ENCODE results near the gene FKBP2. TPM values are rescaled to one million over a fixed set of nuclear protein-coding genes. Genes with fewer than 3 reads are reported as not detected.
"Not testable (repeated sequence)": the region's sequence is repeated elsewhere in the genome, so short reads cannot be mapped to it uniquely, and the experiment has no call there.

Gene FKBP2
- total RNA-seq, 1 donor from 2014 or later, result 56.2 TPM

DNA sequence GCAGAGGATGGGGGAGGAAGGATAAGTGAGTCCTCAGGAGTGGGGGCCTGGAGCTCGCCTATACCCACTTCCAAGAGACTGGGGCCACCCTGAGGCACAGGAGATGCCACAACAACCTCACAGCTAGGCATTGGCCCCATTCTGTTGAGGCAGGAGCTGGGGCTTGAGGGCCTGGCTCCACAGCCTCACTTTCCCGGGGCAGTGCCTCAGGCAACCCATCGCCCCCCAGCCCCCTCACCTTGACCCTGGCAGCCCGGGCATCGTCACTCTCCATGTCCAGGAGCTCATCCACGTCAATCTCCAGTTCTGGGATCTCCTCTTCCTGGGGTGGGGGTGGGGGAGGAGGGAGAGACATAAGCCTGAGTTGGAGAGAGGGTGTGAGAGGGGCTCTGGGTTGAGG is 4.1 kb downstream of the FKBP2 start:
- no peak for ATAC-seq
- no peak for DNase-seq (ENCODE audit: low spot score)
- intact Hi-C loops (cut with DNase I), result no loop called here

DNA sequence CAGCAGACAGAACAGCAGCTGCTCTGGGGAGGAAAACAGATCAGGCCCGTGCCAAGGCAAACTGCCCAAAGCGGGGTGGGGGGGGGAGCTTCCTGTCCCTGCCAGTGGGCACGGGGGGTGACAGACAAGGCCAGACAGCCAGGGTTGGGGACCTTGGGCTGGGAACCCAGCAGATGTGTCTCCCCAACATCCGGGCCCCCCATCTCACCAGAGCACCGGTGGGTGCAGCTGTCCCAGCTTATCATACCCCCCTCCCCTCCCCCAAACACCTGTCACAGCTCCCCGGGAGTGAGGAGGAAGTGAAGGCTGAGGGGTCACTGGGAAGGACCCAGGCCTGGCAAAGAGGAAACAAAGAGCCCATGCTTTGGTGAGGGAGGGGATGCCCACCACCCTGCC is 4.5 kb downstream of the FKBP2 start:
- ATAC-seq, result no peak
- peak; percentile 77 for DNase-seq (ENCODE audit: low spot score)
- intact Hi-C loops (cut with DNase I), result no loop called here

DNA sequence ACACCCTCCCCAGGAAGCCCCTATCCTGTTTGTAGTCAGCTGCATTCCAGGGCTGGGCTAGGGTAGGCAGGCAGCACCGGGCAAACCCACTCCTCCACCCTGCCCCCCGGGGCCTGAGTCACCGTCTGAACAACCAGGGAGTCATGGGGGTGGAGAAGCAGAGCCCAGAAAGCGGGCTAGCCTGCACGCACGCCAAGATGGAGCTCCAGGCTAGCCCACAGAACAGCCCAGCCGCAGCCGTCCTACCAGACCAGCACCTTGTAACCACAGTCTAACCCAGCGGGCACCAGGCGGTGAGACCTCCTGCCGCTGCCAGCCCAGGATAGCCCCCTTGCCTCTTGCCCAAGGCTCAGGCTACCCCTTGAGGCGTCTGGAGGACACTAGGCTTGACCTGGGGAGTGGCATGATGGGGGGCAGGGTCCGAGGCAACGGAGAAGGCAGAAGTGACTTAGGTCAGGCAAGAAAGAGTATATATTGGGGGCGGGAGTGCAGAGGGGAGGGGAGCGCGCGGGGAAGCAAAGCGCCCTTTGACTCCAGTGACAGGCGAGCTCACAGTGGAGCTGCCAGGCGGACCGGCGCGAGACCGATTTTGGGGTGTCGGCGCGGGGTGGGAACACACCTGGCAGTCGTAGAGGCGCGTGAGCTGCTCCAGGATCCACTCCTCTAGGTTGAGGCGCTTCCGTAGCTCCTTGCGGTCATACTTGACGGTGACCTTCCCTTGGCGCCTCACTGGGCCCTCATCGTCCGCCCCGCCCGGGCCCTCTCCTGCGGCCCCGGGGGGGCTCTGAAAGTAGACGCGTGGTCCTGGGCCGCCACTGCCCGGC is 5.1 kb downstream of the FKBP2 start:
- ATAC-seq (no peak), DNase-seq (ENCODE audit: low spot score) (peak; percentile 82)
- intact Hi-C loops (cut with DNase I), result no loop called here

DNA sequence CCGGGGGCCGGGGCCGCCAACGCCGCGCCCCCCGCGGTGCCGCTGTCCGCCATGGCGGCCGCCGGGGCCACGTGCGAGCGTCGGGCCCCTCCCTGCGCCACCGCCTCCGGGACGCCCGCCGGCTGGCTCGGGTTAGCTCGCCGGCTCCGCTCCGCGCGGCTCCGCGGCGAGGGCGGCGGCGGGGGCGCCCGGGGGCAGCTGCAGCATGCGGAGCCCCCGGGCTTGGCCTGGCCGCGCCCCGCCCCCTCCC is 5.7 kb downstream of the FKBP2 start:
- ATAC-seq; intact Hi-C loops (cut with DNase I); DNase-seq (ENCODE audit: low spot score): not testable (repeated sequence)

DNA sequence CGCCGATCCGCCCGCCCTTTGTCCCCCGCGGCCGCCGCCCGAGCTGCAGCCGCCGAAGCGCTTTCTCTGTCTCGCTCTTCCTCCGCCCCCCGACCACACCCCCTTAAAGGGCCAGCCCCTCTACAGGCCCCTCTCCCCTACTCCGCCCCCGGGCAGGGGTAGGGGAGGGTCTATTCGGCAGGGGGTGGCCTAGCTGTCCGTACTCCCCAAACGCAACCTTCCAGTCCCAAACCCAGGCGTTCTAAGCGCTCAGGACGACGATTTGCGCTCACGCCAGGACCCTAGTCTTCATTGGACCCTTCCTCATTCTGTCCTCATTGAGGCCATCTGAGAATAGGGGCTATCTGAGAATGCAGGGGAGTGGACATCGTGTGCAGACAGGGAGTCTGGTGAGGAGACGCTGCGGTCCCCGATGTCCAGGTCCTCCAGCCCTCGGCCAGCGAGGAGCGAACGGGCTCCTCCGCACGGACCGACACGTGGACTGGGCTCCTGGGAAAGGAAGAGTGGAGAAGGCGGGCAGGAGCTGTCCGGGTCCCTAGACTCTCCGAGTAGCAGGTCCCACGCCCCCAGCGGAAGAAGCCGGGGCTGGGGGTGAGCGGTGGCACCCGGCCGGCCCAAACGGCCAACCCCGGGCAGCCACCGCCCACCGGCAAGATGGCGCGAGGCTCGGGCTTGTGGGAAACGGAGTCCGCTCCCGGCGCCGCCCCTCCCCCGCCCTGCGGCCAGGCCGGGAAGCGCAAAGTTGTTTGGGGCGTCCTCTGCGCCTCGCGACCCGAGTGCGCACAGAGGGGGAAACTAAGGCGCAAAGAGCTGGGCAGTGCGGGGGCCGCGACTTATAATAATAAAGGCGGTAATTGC is 6.2 kb downstream of the FKBP2 start, which contains the start of gene PPP1R14B:
Gene PPP1R14B, minus strand, starts transcription at position 73 of the 858 bp plus-strand sequence. CDS start 270 bp downstream, outside the sequence.
- peak; percentile 92 for DNase-seq (ENCODE audit: low spot score)
- peak; percentile 80 for ATAC-seq
- intact Hi-C loops (cut with DNase I), result no loop called here

DNA sequence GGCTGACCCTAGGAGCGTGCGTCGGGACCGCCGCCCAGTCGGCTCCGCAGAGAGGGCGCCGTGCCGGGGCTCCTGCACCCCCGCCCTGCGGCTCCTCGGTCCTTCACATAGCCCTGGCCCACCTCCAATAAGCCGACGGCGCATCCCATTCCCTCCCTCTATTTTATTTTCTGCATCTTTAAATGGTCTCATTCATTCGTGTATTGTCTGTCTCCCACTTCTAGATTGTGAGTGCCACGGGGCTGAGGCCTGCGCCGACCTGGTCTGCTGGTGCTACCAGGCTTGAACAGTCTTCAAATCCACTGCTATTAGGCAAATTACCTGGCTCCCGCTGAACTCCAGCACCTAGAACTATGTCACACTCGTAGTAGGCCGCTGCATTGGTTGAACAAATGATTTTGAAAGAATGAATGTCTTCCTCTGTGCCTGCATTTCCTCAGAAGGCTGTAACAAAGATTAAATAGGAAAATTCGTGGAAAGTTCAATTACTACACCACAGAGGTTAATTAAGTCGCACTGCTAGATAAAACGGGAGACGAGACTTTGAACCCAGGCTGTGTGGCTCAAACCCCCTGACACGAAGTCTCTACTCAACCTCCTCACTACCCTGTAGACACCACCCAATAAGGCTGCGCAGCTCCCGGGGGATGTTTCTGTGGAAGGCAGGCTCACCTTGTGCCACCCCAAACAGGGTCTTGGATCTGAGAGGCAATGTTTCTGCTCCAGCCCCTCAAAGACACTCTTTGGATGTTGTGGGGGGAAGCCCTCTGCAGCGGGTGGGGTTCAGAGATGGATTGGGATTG is 7.0 kb downstream of the FKBP2 start:
- no peak for DNase-seq (ENCODE audit: low spot score)
- no peak for ATAC-seq
- intact Hi-C loops (cut with DNase I), result no loop called here

DNA sequence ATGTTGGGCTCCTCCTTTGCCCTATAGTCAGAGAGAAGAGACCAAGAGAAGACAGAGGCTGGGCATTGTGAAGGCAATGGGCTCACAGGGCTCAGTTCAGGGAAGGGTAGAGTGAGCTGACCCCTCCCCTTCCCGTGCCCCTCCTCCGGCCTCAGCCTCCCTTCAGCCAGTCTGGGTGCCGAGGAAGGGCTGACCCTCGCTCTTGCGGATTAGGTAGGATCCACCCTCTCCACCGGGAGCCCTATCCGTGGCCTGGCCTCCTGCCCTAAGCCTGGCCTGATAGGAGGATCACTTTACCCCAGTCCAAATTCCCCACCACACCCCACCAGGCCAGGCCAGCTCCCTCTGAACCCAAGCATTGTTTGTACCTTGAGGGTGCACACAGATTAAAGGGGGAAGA is 7.7 kb downstream of the FKBP2 start:
- intact Hi-C loops (cut with DNase I), result no loop called here
- ATAC-seq, result no peak
- DNase-seq (ENCODE audit: low spot score), result no peak

DNA sequence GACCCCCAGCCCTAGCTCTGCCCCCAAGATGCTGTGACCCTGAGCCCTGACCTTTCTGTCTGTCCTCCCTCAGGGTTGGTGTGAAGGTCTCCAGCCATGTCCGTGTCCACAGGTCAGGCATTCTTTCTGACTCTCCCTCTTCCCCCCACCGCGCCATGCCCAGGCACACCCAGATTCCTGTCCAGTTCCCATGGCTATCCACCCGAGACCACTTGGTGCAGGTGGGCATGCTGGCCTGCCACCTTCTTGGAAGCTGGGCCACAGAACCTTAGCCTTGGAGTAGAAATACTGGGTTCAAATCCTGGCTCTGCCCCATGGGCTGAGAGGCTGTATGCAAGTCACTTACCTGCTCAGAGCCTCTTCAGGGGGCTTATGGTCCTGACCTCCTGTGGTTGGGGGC is 8.1 kb downstream of the FKBP2 start:
- ATAC-seq, result no peak
- intact Hi-C loops (cut with DNase I), result no loop called here
- DNase-seq (ENCODE audit: low spot score), result no peak

DNA sequence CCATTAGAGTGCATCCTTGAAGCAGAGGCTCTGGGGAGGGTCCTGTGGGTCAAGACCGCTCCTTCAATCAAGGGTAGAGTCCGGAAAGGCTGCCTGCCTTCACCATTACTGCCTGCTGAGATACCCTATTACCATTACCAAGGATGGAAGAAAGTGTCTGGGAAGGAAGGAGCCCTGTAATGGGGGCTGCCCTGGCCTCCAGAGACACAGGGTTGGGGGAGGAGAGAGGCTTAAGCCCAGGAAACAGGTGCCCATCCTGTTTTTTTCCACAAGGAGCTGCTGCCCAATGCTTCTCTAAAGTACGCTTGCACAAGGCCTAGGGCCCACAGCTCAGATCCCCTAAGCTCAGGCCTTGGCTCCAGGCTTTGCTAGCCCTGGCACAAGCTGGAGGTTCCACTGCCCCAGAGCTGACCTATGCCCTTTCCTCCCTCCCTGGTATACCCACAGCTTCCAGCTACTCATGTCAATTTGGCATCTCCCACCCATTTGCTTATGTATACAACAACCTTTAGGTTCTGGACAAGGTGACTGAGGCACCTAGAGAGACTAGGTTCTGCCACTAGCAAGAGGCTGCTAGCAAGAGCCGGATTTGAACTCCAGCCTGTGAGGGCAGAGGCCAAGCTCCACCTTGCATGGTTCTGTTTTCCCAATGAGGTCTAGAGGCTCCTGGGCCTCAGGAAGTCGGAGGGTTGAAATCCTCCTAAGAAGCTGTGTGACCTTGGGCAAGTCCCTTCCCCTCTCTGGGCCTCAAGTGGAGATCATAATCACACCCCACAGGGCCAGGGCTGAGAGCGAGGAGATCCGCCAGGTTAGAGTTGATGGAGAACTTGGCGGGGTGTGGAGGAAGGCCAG is 8.9 kb downstream of the FKBP2 start:
- DNase-seq (ENCODE audit: low spot score) (no peak), ATAC-seq (no peak)
- intact Hi-C loops (cut with DNase I), result no loop called here

DNA sequence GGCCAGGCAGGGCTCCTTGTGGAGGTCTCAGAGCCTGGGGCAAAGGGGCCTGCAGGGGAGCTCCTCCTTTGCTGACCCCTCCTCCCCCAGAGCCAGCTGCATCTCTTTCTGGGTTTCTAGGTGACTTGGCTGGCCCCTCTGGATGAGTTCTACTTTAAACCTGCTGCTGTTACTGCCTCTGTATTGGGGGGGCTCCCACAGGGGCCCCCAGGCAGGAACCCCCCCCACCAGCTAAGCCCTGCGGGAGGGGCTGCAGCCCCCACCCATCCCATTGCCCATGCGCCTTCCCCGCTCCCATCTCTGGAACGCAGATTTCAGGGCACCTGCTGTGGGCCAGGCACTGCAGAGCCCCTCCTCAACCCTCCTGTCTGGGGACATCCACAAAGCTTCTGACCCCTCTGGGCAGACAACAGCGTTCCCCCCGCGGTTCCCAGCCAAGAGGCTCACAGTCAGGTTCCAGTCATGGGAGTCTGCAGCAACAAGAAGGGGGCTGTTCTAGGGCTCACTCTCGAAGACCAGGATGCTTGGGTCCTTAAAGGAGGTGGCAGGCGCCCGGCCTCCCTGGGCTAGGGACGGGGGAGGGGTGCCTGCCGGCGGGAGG is 9.6 kb downstream of the FKBP2 start:
- no peak for DNase-seq (ENCODE audit: low spot score)
- intact Hi-C loops (cut with DNase I), result no loop called here

DNA sequence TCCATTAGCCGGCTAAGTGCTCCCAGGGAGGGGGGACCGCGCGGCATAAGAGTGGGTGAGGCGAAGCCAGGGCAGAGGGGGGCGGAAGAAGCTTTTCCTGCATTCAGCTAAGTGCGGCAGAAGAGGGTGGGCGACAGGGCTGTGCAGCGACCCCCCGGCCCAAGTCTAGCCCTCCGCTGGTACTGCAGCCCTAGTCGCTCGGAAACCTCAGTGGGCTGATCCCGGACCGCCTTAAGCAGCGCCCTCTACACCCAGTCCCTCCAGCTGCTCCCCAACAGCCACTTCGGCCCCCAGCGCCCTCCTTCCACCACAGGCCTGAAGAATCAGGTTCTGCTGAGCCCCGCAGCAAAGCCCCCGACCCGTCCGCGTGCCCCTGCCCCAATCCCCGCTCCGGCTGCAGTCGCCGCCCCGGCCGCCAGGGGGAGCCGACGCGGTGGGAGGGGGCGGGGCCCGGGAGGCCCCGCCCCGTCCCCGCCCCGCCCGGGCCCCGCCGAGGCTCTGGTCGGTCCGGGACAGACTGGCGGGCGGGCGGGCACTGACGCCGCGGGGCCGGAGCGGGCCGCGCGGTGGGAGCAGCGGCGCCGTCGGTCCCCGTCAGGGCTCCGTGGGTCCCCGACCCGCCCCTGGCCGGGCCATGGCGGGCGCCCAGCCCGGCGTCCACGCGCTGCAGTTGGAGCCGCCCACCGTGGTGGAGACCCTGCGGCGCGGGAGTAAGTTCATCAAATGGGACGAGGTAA is 10.3 kb downstream of the FKBP2 start, which contains the start of gene PLCB3:
Gene PLCB3, plus strand, starts transcription at position 515 of the 737 bp plus-strand sequence. Its CDS starts 120 bp downstream, at position 635.
- intact Hi-C loops (cut with DNase I), result no loop called here
- ATAC-seq (peak; percentile 40), DNase-seq (ENCODE audit: low spot score) (peak; percentile 78)

More for the DNA sequence above, 9.6 kb downstream of the FKBP2 start:
- ATAC-seq, result no peak

DNA sequence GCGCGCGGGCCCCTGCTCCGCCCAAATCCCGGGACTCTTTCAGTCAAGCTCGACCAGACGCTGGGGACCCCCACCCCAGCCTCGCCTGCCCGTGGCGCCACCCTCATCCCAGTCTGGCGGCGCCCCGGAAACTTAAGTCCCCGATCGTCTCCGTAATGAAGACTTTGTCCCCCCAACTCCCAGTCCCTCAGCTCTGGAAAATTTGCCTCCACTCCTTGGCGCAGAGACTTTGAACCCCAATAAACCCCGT is 10.8 kb downstream of the FKBP2 start:
- intact Hi-C loops (cut with DNase I), result no loop called here
- ATAC-seq (peak; percentile 0), DNase-seq (ENCODE audit: low spot score) (no peak)

DNA sequence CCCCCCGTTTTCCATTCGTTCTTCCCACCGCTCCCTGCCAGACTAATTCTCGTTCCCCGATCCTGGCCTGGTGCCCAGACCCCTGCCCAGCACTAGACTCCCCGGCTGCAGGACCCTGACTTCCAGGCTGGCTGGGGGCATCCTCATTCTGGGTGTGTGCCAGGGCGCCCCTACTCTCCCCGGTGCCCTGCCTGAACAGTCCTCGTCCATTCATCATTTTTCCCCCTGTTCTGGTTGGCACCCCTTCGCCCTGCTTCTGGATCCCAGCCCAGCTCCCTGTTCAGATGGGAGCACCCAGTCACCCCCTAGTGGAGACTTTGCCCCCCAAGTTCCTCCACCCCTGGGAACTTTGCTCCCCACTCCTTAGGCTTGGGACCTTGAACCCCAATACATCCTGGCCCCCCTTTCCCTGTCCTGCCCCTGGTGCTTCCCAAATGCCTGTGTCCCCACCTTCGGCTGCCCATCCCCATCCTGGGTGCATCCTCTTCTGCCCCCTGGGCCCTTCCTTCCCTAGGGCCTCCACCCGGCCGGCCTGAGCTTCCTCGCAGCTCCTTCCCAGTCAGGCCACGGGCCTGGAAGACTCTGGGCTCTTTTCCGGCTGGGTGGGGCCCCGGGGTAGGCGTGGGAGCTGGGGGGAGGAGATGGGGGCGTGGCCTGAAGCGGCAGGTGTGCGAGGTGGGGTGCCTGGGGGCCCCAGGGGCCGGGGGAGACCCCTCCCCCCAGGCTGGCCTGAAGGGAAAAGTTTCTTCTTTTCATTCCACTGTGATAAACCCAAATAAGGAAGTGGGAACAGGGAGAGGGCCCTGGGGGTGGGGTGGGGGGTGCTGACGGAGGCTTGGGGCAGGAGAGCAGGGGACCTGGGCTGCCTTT is 11.3 kb downstream of the FKBP2 start:
- ATAC-seq (peak; percentile 22), DNase-seq (ENCODE audit: low spot score) (peak; percentile 81)
- intact Hi-C loops (cut with DNase I), result no loop called here

DNA sequence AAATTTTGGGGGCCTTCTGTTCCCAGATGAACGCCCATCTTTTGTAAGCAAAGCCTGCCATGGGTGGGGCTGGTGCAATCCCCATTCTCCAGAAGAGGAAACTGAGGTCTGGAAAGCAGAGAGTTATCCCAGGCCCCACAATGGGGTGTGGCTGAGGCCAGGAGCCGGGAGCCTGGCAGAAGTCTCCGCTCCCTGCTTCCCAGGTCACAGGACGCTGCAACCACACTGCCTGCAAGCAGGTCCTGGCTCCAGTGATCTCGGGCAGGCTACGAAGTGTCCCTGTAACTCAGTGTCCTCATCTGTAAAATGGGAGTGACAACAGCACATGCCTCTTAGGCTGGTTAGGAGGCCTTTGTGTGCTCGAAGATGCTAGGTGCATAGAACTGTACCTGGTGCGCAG is 12.1 kb downstream of the FKBP2 start:
- intact Hi-C loops (cut with DNase I), result no loop called here
- ATAC-seq, result no peak

DNA sequence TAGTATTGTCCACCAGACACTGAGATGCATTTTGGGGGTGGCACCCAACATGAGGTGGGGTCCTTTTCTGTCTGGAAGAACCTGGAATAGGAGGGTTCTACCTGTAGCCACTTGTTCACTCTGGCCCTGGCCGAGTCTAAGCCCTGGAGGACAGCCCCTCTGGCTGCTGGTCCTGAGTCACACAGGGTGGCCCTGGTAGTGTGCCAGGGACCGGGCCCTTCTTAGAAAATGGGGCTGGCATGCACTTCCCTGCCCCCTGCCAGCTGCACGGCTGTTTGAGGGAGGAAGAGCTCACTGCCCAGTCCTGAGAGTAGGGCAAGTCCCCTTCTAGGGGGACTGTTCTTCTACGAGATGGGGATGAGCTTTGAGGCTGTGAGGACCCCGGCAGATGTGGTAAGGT is 12.6 kb downstream of the FKBP2 start:
- ATAC-seq (no peak), DNase-seq (ENCODE audit: low spot score) (no peak)
- intact Hi-C loops (cut with DNase I), result no loop called here

More for the DNA sequence above, 12.1 kb downstream of the FKBP2 start:
- no peak for DNase-seq (ENCODE audit: low spot score)

DNA sequence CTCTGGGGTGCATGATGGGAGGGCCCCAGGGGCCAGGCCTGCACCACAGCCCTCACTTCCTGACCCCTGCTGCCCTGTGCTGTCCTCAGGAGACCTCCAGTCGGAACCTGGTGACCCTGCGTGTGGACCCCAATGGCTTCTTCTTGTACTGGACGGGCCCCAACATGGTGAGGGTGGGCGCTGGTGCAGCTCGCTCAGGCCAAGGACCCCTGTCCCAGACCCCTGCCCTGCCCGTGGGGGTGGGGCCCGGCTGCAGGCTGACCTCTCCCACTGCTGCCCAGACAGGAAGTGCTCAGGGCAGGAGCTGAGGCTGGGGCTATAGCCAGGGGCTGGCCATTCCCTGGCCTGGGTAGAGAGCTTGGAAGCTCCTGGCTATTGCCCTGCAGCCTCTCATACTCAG is 13.4 kb downstream of the FKBP2 start:
- DNase-seq (ENCODE audit: low spot score) (no peak), ATAC-seq (no peak)
- intact Hi-C loops (cut with DNase I), result no loop called here

Measured in sciatic nerve (tissue), 2 donors.